Mesenchymal stem cell (in vitro differentiated cells and primary cell): Measurements from ENCODE around the gene CYP27B1.

ENCODE experiments used
- DNase-seq: peaks from one replicate; pipeline ENCODE4 v3.0.0-alpha.2; 2013
- H2AFZ ChIP-seq: one replicate; pipeline ENCODE4 v1.6.1; 2013; ENCODE audit warnings: low read depth, mild to moderate bottlenecking, control low read depth, inconsistent platforms, low read length, moderate library complexity
- H2AK5ac ChIP-seq: 2 replicates; pipeline ENCODE4 v1.6.1; 2013; ENCODE audit warnings: low read length, moderate library complexity, mild to moderate bottlenecking, inconsistent platforms; ENCODE audit not compliant: severe bottlenecking
- H2BK120ac ChIP-seq: one replicate; pipeline ENCODE4 v1.6.1; 2013; ENCODE audit warnings: low read depth, mild to moderate bottlenecking, inconsistent platforms, low read length, moderate library complexity
- H2BK12ac ChIP-seq, 2 experiments: one replicate each; pipeline ENCODE4 v1.6.1; 2013; ENCODE audit warnings: inconsistent platforms in 2 of 2, low read length in 2 of 2, mild to moderate bottlenecking in 2 of 2, moderate library complexity in 2 of 2, control low read depth in 1 of 2
- H2BK15ac ChIP-seq: one replicate; pipeline ENCODE4 v1.6.1; 2013; ENCODE audit warnings: mild to moderate bottlenecking, low read depth, inconsistent platforms; ENCODE audit not compliant: poor library complexity, severe bottlenecking
- H2BK5ac ChIP-seq: 2 replicates; pipeline ENCODE4 v1.6.1; 2013; ENCODE audit warnings: low read depth, mild to moderate bottlenecking, low read length, control low read depth, inconsistent platforms; ENCODE audit not compliant: poor library complexity, severe bottlenecking
- H3K14ac ChIP-seq, 2 experiments: one replicate each; pipeline ENCODE4 v1.6.1; 2013; ENCODE audit warnings: inconsistent platforms in 2 of 2, low read length in 2 of 2, control low read depth in 1 of 2, mild to moderate bottlenecking in 1 of 2, moderate library complexity in 1 of 2
- H3K18ac ChIP-seq, 2 experiments: one replicate each; pipeline ENCODE4 v1.6.1; 2013; ENCODE audit warnings: inconsistent platforms in 2 of 2, low read length in 2 of 2, control low read depth in 1 of 2, low read depth in 1 of 2, mild to moderate bottlenecking in 1 of 2
- H3K23ac ChIP-seq, 2 experiments: one replicate each; pipeline ENCODE4 v1.6.1; 2013; ENCODE audit warnings: inconsistent platforms in 2 of 2, low read length in 2 of 2, mild to moderate bottlenecking in 2 of 2, moderate library complexity in 2 of 2, control low read depth in 1 of 2
- H3K27ac ChIP-seq: 2 replicates; pipeline ENCODE4 v1.5.1; 2013; ENCODE audit warnings: mild to moderate bottlenecking, moderate library complexity, low read length, control low read depth, inconsistent platforms; ENCODE audit not compliant: poor library complexity, severe bottlenecking
- H3K27me3 ChIP-seq, 2 experiments: 2 replicates each; pipeline versions ENCODE4 v1.6.1 to v1.7.0; 2013; ENCODE audit warnings: low read length in 2 of 2, mild to moderate bottlenecking in 2 of 2, moderate library complexity in 2 of 2, control low read depth in 1 of 2, inconsistent platforms in 1 of 2; ENCODE audit not compliant: control insufficient read depth in 1 of 2, insufficient read depth in 1 of 2
- H3K36me3 ChIP-seq, 2 experiments: 2 replicates each; pipeline versions ENCODE4 v1.6.1 to v1.7.0; 2013; ENCODE audit warnings: low read length in 2 of 2, control low read depth in 1 of 2, inconsistent platforms in 1 of 2, low read depth in 1 of 2, mild to moderate bottlenecking in 1 of 2; ENCODE audit not compliant: insufficient read depth in 2 of 2, control insufficient read depth in 1 of 2
- H3K4ac ChIP-seq, 2 experiments: one replicate each; pipeline ENCODE4 v1.6.1; 2013; ENCODE audit warnings: inconsistent platforms in 2 of 2, low read length in 2 of 2, mild to moderate bottlenecking in 2 of 2, moderate library complexity in 2 of 2, control low read depth in 1 of 2, low read depth in 1 of 2
- H3K4me1 ChIP-seq: 2 replicates; pipeline ENCODE4 v1.6.1; 2013; ENCODE audit warnings: low read depth, low read length, control low read depth; ENCODE audit not compliant: control insufficient read depth, insufficient read depth
- H3K4me2 ChIP-seq: 2 replicates; pipeline ENCODE4 v1.6.1; 2013; ENCODE audit warnings: low read length, mild to moderate bottlenecking, inconsistent platforms; ENCODE audit not compliant: poor library complexity, severe bottlenecking
- H3K4me3 ChIP-seq, 2 experiments: 2 replicates each; pipeline versions ENCODE4 v1.5.1 to v1.7.0; 2013; ENCODE audit warnings: low read length in 2 of 2, mild to moderate bottlenecking in 2 of 2, control low read depth in 1 of 2, low read depth in 1 of 2; ENCODE audit not compliant: insufficient read depth in 1 of 2
- H3K79me1 ChIP-seq: replicated peaks from 2 replicates; pipeline ENCODE4 v1.6.1; 2013; ENCODE audit warnings: mild to moderate bottlenecking, control low read depth, low read length, inconsistent platforms; ENCODE audit not compliant: poor library complexity, severe bottlenecking
- H3K9ac ChIP-seq: 2 replicates; pipeline ENCODE4 v1.7.0; 2013; ENCODE audit warnings: mild to moderate bottlenecking, low read length, moderate library complexity
- H3K9me3 ChIP-seq: 2 replicates; pipeline ENCODE4 v1.7.0; 2013; ENCODE audit warnings: mild to moderate bottlenecking, low read length; ENCODE audit not compliant: control insufficient read depth
- H4K8ac ChIP-seq: one replicate; pipeline ENCODE4 v1.6.1; 2013; ENCODE audit warnings: inconsistent platforms, mild to moderate bottlenecking, low read length, moderate library complexity
- H4K91ac ChIP-seq: one replicate; pipeline ENCODE4 v1.6.1; 2013; ENCODE audit warnings: mild to moderate bottlenecking, low read length, inconsistent platforms
- WGBS: methylation state at CpG from one replicate; pipeline ENCODE4 v1.1.7; 2013; ENCODE audit warnings: mixed read lengths; 5-methylcytosine and 5-hydroxymethylcytosine counted together

CYP27B1 gene

DNA sequence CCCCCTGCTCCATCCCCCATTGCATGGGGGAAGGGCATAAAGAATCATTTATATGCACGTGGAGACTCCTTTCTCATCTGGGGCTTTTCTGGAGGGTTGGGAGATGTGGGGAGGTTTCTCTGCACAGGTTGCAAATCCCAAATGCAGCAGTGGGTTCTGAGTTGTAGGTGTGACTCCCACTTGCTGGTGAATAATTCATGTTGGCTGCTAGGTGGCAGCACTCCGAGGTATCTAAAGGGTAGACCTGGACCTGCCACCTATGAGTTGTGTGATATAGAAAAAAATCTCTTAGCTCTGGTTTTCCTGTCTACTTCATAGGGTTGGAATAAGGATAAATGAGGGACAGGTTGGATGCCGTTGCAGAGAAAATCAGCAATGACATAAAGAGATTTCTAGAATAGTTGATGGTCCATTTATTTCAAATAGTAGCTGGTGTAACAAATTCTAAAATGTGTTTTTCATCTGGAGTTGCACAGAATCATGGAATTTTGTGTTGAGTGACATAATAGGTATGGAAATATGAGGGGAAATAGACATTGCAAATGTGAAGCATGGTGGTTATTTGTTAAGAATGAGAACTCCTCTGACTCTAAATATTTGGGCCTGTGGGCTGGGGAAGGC lies 7.4 kb downstream of the CYP27B1 start:
- 29% methylated on average over 3 of the region's 3 CpGs for WGBS
- Histone ChIP-seq H2BK120ac (no peak overlapping the region), H3K9me3 (no peaks in the 10 kb centered on the region), H2BK12ac (no peak overlapping the region), H2AK5ac (no peak overlapping the region), H3K79me1 (no peaks in the 10 kb centered on the region), H3K27ac (no peak overlapping the region), H3K9ac (no peak overlapping the region), H3K27me3 (peaks cover 31 to 38% of the 10 kb centered on the region in 2 experiments), H2BK15ac (no peak overlapping the region), H4K8ac (no peak overlapping the region), H3K23ac (no peak overlapping the region), H4K91ac (no peak overlapping the region), H3K4ac (no peak overlapping the region), H2BK5ac (no peak overlapping the region), H3K4me3 (no peak overlapping the region), H3K4me2 (no peak overlapping the region), H3K14ac (no peak overlapping the region), H3K4me1 (peaks cover 11% of the 10 kb centered on the region), H3K36me3 (peaks cover 0 to 16% of the 10 kb centered on the region in 2 experiments), H3K18ac (no peak overlapping the region), H2AFZ (no peak overlapping the region)
- no peak for DNase-seq

DNA sequence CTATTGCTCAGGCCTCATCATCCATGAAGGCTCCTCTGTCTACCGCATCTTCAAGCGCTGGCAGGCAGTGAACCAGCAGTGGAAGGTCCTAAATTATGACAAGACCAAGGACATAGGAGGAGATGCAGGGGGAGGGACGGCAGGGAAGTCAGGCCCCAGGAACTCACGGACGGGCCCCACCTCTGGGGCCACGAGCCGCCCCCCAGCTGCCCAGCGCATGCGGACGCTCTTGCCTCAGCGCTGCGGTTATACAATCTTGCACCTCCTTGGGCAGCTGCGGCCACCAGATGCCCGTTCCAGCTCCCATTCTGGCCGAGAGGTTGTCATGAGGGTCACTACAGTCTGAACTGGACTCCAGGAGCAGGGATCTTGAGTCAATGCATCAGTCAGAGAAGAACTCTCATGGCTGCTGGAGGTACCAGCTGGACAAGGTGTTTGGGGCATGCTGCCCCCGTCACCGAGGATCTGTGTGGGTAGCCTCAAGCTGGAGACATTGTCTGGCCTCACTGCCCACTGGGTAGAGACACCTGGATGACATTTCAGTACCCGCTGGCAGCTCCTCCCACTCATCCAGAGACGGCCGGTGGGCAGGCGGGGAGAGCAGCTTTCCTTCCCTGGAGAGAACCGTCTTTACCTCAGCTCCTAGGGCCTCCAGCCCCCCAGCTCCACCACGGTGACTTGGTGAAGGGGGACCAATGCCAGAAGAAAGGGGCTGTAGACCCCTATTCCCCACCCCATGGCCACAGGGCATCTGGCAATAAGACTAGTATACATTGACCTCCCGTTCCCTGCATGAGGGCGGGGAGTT lies 8.1 kb downstream of the CYP27B1 start:
- Histone ChIP-seq H3K79me1 (no peaks in the 10 kb centered on the region), H3K4ac (no peak overlapping the region), H2BK15ac (no peak overlapping the region), H2AFZ (no peak overlapping the region), H3K18ac (no peak overlapping the region), H3K9me3 (no peaks in the 10 kb centered on the region), H4K91ac (no peak overlapping the region), H3K27me3 (peaks cover 24 to 38% of the 10 kb centered on the region in 2 experiments), H3K36me3 (peaks cover 0 to 16% of the 10 kb centered on the region in 2 experiments), H2BK5ac (no peak overlapping the region), H2AK5ac (no peak overlapping the region), H3K9ac (no peak overlapping the region), H3K14ac (no peak overlapping the region), H3K4me1 (peaks cover 12% of the 10 kb centered on the region), H3K4me3 (no peak overlapping the region), H2BK12ac (no peak overlapping the region), H4K8ac (no peak overlapping the region), H3K23ac (no peak overlapping the region), H3K27ac (no peak overlapping the region), H3K4me2 (no peak overlapping the region), H2BK120ac (no peak overlapping the region)
- WGBS: 86% methylated on average over 25 of the region's 25 CpGs
- no peak for DNase-seq

DNA sequence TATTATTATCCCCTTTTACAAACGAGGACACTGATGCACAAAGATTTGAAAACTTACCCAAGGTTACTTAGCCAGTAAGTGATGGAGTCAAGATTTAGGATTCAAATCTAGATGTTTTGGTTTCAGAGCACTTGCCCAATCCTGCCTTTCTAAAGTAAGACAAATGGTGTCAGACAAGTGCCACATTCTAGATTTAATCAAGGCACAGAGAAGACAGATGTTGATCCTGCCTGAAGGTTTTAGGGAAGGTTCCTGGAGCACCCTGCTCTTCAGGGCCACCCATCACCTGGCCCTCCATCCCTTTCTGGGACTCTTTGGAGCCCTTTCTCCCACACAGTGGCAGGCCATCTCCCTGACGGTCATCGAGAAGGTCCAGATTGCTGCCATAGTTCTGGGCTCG lies 9.1 kb downstream of the CYP27B1 start:
- H3K79me1 ChIP-seq: no peaks in the 10 kb centered on the region
- H2BK5ac ChIP-seq: no peak overlapping the region
- H3K27me3 ChIP-seq: peaks cover 16 to 31% of the 10 kb centered on the region in 2 experiments
- H4K91ac ChIP-seq: no peak overlapping the region
- no peak overlapping the region for H2BK12ac ChIP-seq
- H4K8ac ChIP-seq: no peak overlapping the region
- WGBS: 88% methylated on average over 3 of the region's 4 CpGs
- H3K23ac ChIP-seq: no peak overlapping the region
- peaks cover 0 to 16% of the 10 kb centered on the region in 2 experiments for H3K36me3 ChIP-seq
- no peak overlapping the region for H3K4ac ChIP-seq
- H3K9ac ChIP-seq: no peak overlapping the region
- no peak for DNase-seq
- no peak overlapping the region for H3K4me2 ChIP-seq
- H2BK15ac ChIP-seq: no peak overlapping the region
- no peaks in the 10 kb centered on the region for H3K9me3 ChIP-seq
- no peak overlapping the region for H2BK120ac ChIP-seq
- H3K18ac ChIP-seq: no peak overlapping the region
- no peak overlapping the region for H2AFZ ChIP-seq
- H2AK5ac ChIP-seq: no peak overlapping the region
- no peak overlapping the region for H3K4me3 ChIP-seq
- H3K4me1 ChIP-seq: peaks cover 12% of the 10 kb centered on the region
- no peak overlapping the region for H3K27ac ChIP-seq
- no peak overlapping the region for H3K14ac ChIP-seq
